Measurements from ENCODE around the gene FRMD5. TPM values are rescaled to one million over a fixed set of nuclear protein-coding genes. Genes with fewer than 3 reads are reported as not detected.
"Not testable (repeated sequence)": the region's sequence is repeated elsewhere in the genome, so short reads cannot be mapped to it uniquely, and the experiment has no call there.

FRMD5 gene
- total and polyA plus RNA-seq, 3 experiments from 2014 or later = 0.28 to 0.44 (median 0.37) TPM

DNA sequence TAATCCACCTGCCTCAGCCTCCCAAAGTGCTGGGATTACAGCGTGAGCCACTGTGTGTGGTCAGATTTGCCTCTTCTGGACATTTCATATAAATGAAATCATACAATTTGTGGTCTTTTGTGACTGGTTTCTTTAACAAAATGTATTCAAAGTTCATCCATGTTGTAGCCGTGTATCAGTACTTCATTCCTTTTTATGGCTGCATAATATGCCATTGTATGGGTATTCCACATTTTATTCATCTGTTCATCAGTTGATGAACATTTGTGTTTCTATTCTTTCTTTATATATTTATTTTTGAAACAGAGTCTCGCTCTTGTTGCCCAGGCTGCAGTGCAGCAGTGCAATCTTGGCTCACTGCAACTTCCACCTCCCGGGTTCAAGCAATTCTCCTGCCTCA, 342.5 kb downstream of the FRMD5 start:
- H3K27me3 Mint-ChIP-seq = no peaks in the 10 kb centered on the region
- H3K4me1 Mint-ChIP-seq = no peaks in the 10 kb centered on the region
- Histone ChIP-seq H3K9me3 (ENCODE audit: low read length) (no peaks in the 10 kb centered on the region), H3K36me3 (ENCODE audit: insufficient read depth, low read length) (peaks cover 12% of the 10 kb centered on the region), H3K27me3 (ENCODE audit: insufficient read depth, low read length, poor library complexity, severe bottlenecking) (no peaks in the 10 kb centered on the region), H3K27ac (ENCODE audit: low read depth, low read length) (no peak overlapping the region), H3K4me1 (ENCODE audit: insufficient read depth, low read length) (no peaks in the 10 kb centered on the region), H3K4me3 (ENCODE audit: low read length) (no peak overlapping the region)
- ChIA-PET CTCF (no interaction called here), POLR2A (no interaction called here)
- no peak overlapping the region for H3K4me3 Mint-ChIP-seq
- H3K36me3 Mint-ChIP-seq = peaks cover 3 to 60% (median 17%) of the 10 kb centered on the region in 3 donors
- H3K27ac Mint-ChIP-seq = no peak overlapping the region
- no peak for DNase-seq
- H3K9me3 Mint-ChIP-seq = no peaks in the 10 kb centered on the region

DNA sequence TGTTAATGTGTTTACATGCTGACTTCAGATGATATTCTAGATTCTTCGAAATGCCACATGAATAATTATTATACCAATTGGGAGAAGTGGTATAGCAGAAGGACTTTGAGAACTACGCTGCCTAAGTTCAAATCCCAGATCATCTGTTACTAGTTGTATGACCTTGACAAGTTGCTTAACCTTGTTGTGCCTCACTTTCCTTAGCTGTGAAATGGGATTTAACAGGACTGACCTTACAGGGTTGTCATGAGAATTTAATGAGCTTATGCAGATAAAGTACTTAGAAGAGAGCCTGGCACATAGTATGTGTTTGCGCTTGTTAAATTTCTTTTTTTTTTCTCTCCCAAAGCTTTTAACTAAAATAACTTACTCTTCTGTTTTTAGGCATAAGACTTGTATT, 343.8 kb downstream of the FRMD5 start:
- Histone ChIP-seq H3K36me3 (ENCODE audit: insufficient read depth, low read length) (peaks cover 7% of the 10 kb centered on the region), H3K27ac (ENCODE audit: low read depth, low read length) (no peak overlapping the region), H3K27me3 (ENCODE audit: insufficient read depth, low read length, poor library complexity, severe bottlenecking) (no peaks in the 10 kb centered on the region), H3K9me3 (ENCODE audit: low read length) (no peaks in the 10 kb centered on the region), H3K4me3 (ENCODE audit: low read length) (no peak overlapping the region), H3K4me1 (ENCODE audit: insufficient read depth, low read length) (no peaks in the 10 kb centered on the region)
- ChIA-PET POLR2A (no interaction called here), CTCF (no interaction called here)
- H3K4me3 Mint-ChIP-seq = no peak overlapping the region
- DNase-seq = no peak
- no peaks in the 10 kb centered on the region for H3K27me3 Mint-ChIP-seq
- peaks cover 3 to 53% (median 17%) of the 10 kb centered on the region in 3 donors for H3K36me3 Mint-ChIP-seq
- no peaks in the 10 kb centered on the region for H3K9me3 Mint-ChIP-seq
- H3K27ac Mint-ChIP-seq = peak overlapping the region in 1 of 8 donors; percentile 47
- no peaks in the 10 kb centered on the region for H3K4me1 Mint-ChIP-seq

DNA sequence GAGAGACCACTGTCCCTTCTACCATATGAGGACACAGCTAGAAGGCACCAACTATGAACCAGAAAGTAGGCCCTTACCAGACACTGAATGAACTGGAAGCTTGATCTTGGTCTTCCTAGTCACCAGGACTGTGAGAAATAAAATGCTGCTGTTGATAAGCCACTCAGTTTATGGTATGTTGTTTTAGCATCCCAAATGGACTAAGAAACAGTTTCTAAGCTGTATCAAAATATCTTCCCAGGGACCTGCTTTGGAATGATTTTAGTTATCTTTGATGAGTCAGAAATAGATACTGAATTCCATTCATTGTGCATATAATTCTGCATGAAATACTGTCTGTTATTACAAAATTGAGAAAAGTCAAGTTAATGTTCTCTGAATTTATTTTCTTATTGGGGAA, 349.6 kb downstream of the FRMD5 start:
- Histone ChIP-seq H3K9me3 (ENCODE audit: low read length) (no peaks in the 10 kb centered on the region), H3K4me1 (ENCODE audit: insufficient read depth, low read length) (no peaks in the 10 kb centered on the region), H3K4me3 (ENCODE audit: low read length) (no peak overlapping the region), H3K27ac (ENCODE audit: low read depth, low read length) (no peak overlapping the region), H3K27me3 (ENCODE audit: insufficient read depth, low read length, poor library complexity, severe bottlenecking) (no peaks in the 10 kb centered on the region), H3K36me3 (ENCODE audit: insufficient read depth, low read length) (no peaks in the 10 kb centered on the region)
- H3K4me1 Mint-ChIP-seq = peaks cover 0 to 1% (median 0%) of the 10 kb centered on the region in 3 donors
- POLR2A ChIA-PET = interaction anchor here (0.6 to 1.1 kb wide), 2 partner anchors 8 to 21 kb away, joined by 3 read pairs; partner anchors contain the start of gene MFAP1
- H3K36me3 Mint-ChIP-seq = peaks cover 0 to 55% (median 15%) of the 10 kb centered on the region in 3 donors
- H3K9me3 Mint-ChIP-seq = no peaks in the 10 kb centered on the region
- no peak overlapping the region for H3K4me3 Mint-ChIP-seq
- CTCF ChIA-PET = no interaction called here
- H3K27ac Mint-ChIP-seq = peak overlapping the region in 2 of 8 donors; percentile 36 to 43
- no peak for DNase-seq
- no peaks in the 10 kb centered on the region for H3K27me3 Mint-ChIP-seq

DNA sequence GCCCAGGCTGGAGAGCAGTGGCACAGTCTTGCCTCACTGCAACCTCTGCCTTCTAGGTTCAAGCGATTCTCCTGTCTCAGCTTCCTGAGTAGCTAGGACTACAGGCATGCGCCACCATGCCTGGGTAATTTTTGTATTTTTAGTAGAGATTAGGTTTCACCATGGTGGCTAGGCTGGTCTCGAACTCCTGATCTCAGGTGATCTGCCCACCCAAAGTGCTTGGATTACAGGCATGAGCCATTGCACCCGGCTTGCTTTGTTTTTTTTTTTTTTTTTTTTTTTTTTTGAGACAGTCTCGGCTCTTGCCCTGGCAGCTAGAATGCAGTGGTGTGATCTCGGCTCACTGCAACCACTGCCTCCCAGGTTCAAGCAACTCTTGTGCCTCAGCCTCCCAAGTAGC, 362.6 kb downstream of the FRMD5 start:
- not testable (repeated sequence) for H3K9me3 Mint-ChIP-seq; DNase-seq; H3K9me3 ChIP-seq (ENCODE audit: low read length); H3K27ac ChIP-seq (ENCODE audit: low read depth, low read length); H3K27me3 ChIP-seq (ENCODE audit: insufficient read depth, low read length, poor library complexity, severe bottlenecking); H3K4me3 ChIP-seq (ENCODE audit: low read length); H3K36me3 ChIP-seq (ENCODE audit: insufficient read depth, low read length); H3K27me3 Mint-ChIP-seq
- CTCF ChIA-PET = interaction anchor here (0.9 kb wide), 1 partner anchor 11 kb away, joined by 3 read pairs; no protein-coding TSS in a partner anchor
- peaks cover 0 to 34% (median 12%) of the 10 kb centered on the region in 3 donors for H3K36me3 Mint-ChIP-seq
- H3K4me3 Mint-ChIP-seq = peak overlapping the region in 5 of 7 donors; percentile 11 to 55 (median 19)
- peaks cover 10% of the 10 kb centered on the region for H3K4me1 ChIP-seq (ENCODE audit: insufficient read depth, low read length)
- peak overlapping the region in 6 of 8 donors; percentile 20 to 80 (median 50) for H3K27ac Mint-ChIP-seq
- H3K4me1 Mint-ChIP-seq = peaks cover 24 to 39% (median 36%) of the 10 kb centered on the region in 3 donors
- POLR2A ChIA-PET = interaction anchor here (0.6 kb wide), 1 partner anchor 1022 kb away, joined by 3 read pairs; no protein-coding TSS in a partner anchor

DNA sequence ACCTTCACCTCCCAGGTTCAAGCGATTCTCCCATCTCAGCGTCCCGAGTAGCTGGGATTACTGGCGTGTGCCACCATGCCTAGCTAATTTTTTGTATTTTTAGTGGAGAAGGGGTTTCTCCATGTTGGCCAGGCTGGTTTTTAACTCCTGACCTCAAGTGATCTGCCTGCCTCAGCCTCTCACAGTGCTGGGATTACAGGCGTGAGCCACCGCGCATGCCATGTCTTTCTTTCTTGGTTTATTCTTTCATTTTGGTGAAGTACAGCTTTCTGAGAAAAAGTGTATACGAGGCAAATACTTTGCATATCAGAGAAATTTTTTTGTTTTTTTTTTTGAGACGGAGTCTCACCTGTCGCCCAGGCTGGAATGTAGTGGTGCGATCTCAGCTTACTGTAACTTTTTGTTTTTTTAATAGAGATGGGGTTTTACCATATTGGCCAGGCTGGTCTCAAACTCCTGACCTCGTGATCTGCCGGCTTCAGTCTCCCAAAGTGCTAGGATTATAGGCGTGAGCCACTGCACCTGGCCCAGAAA, 363.5 kb downstream of the FRMD5 start:
- not testable (repeated sequence) for H3K9me3 Mint-ChIP-seq; H3K27ac ChIP-seq (ENCODE audit: low read depth, low read length); H3K4me3 ChIP-seq (ENCODE audit: low read length); H3K9me3 ChIP-seq (ENCODE audit: low read length); H3K36me3 ChIP-seq (ENCODE audit: insufficient read depth, low read length); H3K27me3 ChIP-seq (ENCODE audit: insufficient read depth, low read length, poor library complexity, severe bottlenecking); DNase-seq; H3K27me3 Mint-ChIP-seq
- ChIA-PET POLR2A (interaction anchor here (0.6 kb wide), 1 partner anchor 1021 kb away, joined by 3 read pairs; no protein-coding TSS in a partner anchor), CTCF (interaction anchor here (0.7 to 1.2 kb wide), 2 partner anchors 9 to 20 kb away, joined by 3 read pairs; no protein-coding TSS in a partner anchor)
- H3K4me1 ChIP-seq (ENCODE audit: insufficient read depth, low read length) = peaks cover 14% of the 10 kb centered on the region
- H3K4me1 Mint-ChIP-seq = peaks cover 31 to 44% (median 42%) of the 10 kb centered on the region in 3 donors
- peak overlapping the region in 2 of 7 donors; percentile 25 to 55 for H3K4me3 Mint-ChIP-seq
- H3K36me3 Mint-ChIP-seq = peaks cover 0 to 29% (median 10%) of the 10 kb centered on the region in 3 donors
- peak overlapping the region in 6 of 8 donors; percentile 20 to 91 (median 76) for H3K27ac Mint-ChIP-seq

DNA sequence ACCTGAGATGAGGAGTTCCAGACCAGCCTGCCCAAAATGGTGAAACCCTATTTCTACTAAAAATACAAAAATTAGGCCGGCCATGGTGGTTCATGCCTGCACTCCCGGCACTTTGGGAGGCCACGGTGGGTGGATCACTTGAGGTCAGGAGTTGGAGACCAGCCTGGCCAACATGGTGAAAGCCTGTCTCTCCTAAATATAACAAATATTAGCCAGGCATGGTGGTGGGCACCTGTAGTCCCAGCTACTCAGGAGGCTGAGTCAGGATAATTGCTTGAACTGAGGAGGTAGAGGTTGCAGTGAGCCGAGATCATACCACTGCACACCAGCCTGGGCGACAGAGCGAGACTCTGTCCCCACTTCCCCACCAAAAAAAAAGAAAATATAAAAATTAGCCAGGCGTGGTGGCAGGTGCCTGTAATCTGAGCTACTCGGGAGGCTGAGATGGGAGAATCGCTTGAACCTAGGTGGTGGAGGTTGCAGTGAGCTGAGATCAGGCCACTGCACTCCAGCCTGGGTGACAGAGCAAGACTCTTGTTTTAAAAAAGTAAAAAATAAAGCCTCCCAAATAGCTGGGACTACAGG, 364.3 kb downstream of the FRMD5 start:
- CTCF ChIA-PET = interaction anchor here (0.7 to 1.2 kb wide), 2 partner anchors 8 to 20 kb away, joined by 3 read pairs; no protein-coding TSS in a partner anchor
- H3K27me3 Mint-ChIP-seq; H3K9me3 Mint-ChIP-seq; H3K9me3 ChIP-seq (ENCODE audit: low read length); H3K27ac ChIP-seq (ENCODE audit: low read depth, low read length); H3K4me3 ChIP-seq (ENCODE audit: low read length); H3K27me3 ChIP-seq (ENCODE audit: insufficient read depth, low read length, poor library complexity, severe bottlenecking); DNase-seq; POLR2A ChIA-PET; H3K36me3 ChIP-seq (ENCODE audit: insufficient read depth, low read length): not testable (repeated sequence)
- Mint-ChIP-seq H3K4me1 (peaks cover 35 to 52% (median 50%) of the 10 kb centered on the region in 3 donors), H3K4me3 (peak overlapping the region in 1 of 7 donors; percentile 27), H3K27ac (peak overlapping the region in 4 of 8 donors; percentile 33 to 60 (median 42)), H3K36me3 (peaks cover 0 to 22% (median 7%) of the 10 kb centered on the region in 3 donors)
- H3K4me1 ChIP-seq (ENCODE audit: insufficient read depth, low read length) = peaks cover 22% of the 10 kb centered on the region

DNA sequence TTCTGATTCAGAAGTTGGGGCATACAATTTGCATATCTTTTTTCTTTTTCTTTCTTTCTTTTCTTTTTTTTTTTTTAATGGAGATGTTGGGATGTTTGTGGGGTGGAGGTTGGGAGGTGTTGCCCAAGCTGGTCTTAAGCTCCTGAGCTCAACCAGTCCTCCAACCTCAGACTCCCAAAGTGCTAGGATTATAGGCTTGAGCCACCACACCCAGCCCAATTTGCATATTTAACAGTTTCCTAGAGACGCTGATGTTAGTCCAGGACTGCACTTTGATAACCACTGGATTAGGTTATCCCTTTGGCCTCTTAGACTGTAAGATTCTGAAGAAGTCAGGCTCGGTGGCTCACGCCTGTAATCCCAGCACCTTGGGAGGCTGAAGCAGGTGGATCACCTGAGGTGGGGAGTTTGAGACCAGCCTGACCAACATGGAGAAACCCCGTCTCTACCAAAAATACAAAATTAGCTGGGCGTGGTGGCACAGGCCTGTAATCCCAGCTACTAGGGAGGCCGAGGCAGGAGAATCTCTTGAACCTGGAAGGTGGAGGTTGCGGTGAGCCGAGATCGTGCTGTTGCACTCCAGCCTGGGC, 365.0 kb downstream of the FRMD5 start:
- POLR2A ChIA-PET; H3K4me3 Mint-ChIP-seq; H3K27me3 ChIP-seq (ENCODE audit: insufficient read depth, low read length, poor library complexity, severe bottlenecking); H3K36me3 ChIP-seq (ENCODE audit: insufficient read depth, low read length); H3K27me3 Mint-ChIP-seq; DNase-seq; H3K4me3 ChIP-seq (ENCODE audit: low read length); H3K27ac ChIP-seq (ENCODE audit: low read depth, low read length); H3K9me3 ChIP-seq (ENCODE audit: low read length); H3K9me3 Mint-ChIP-seq; CTCF ChIA-PET: not testable (repeated sequence)
- peaks cover 29% of the 10 kb centered on the region for H3K4me1 ChIP-seq (ENCODE audit: insufficient read depth, low read length)
- peaks cover 0 to 16% (median 4%) of the 10 kb centered on the region in 3 donors for H3K36me3 Mint-ChIP-seq
- H3K27ac Mint-ChIP-seq = peak overlapping the region in 4 of 8 donors; percentile 13 to 93 (median 64)
- H3K4me1 Mint-ChIP-seq = peaks cover 37 to 53% (median 53%) of the 10 kb centered on the region in 3 donors
